ENCODE measurements around the gene RALGPS2.

Gene RALGPS2

DNA sequence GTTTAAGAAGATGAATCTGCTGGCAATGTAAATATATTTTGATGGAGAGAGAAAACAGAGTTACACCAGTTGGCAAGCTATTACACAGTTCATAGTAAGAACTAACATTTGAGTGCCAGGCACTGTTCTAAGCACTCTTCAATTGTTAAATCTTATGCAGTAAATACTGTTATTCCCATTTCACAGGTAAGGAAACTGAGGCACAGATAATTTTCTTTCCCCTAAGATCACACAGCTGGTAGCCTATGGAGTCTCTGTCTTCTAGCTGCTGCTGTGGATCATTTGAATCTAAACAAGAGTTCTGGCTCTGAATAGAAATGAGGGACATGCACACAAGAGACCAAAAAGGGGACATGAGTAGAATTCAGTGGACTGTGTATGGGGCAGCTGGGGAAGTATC is 137.8 kb downstream of the RALGPS2 start:
- H3K27ac ChIP-seq = no peak overlapping the region
- H3K9me3 ChIP-seq = no peaks in the 10 kb centered on the region

DNA sequence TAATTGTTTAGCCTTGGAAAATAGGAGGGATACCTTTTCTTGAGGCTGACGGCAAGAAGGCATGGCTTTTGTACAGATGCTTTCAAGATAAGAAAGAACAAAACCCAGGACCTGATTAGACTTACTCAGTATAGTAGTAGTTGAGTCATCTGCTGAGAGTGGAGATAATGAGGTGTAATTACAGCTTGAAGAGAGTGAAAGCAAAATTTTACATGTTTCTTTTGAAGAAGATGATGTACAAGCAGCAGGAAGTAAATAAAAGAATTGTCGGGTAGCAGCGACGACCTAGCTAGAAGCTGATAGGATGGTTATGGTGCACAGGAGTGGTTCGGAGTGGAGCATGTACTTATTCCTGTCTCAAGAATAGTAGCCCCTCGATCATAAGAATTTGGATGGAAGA is 139.3 kb downstream of the RALGPS2 start:
- TF ChIP-seq, protein P1, sequence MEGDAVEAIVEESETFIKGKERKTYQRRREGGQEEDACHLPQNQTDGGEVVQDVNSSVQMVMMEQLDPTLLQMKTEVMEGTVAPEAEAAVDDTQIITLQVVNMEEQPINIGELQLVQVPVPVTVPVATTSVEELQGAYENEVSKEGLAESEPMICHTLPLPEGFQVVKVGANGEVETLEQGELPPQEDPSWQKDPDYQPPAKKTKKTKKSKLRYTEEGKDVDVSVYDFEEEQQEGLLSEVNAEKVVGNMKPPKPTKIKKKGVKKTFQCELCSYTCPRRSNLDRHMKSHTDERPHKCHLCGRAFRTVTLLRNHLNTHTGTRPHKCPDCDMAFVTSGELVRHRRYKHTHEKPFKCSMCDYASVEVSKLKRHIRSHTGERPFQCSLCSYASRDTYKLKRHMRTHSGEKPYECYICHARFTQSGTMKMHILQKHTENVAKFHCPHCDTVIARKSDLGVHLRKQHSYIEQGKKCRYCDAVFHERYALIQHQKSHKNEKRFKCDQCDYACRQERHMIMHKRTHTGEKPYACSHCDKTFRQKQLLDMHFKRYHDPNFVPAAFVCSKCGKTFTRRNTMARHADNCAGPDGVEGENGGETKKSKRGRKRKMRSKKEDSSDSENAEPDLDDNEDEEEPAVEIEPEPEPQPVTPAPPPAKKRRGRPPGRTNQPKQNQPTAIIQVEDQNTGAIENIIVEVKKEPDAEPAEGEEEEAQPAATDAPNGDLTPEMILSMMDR (IDR thresholded peaks at IDR 0.05) = no peak
- Histone ChIP-seq H3K4me1 (ENCODE audit: control insufficient read depth in 1 of 2, insufficient read depth in 1 of 2, low read depth in 1 of 2, low read length in 1 of 2) (peaks cover 0 to 2% of the 10 kb centered on the region in 2 experiments), H3K9me3 (no peaks in the 10 kb centered on the region), H3K36me3 (peaks cover 3% of the 10 kb centered on the region), H3K27ac (no peak overlapping the region), H3K4me3 (ENCODE audit: low read depth in 1 of 2, low read length in 1 of 2) (no peak overlapping the region), H3K27me3 (no peaks in the 10 kb centered on the region)

More for the DNA sequence above, 137.8 kb downstream of the RALGPS2 start:
- H3K36me3 ChIP-seq = peaks cover 3% of the 10 kb centered on the region
- no peaks in the 10 kb centered on the region for H3K27me3 ChIP-seq
- peaks cover 0 to 2% of the 10 kb centered on the region in 2 experiments for H3K4me1 ChIP-seq (ENCODE audit: control insufficient read depth in 1 of 2, insufficient read depth in 1 of 2, low read depth in 1 of 2, low read length in 1 of 2)
- TF ChIP-seq, protein P1 (IDR thresholded peaks at IDR 0.05) = no peak
- no peak overlapping the region for H3K4me3 ChIP-seq (ENCODE audit: low read depth in 1 of 2, low read length in 1 of 2)

DNA sequence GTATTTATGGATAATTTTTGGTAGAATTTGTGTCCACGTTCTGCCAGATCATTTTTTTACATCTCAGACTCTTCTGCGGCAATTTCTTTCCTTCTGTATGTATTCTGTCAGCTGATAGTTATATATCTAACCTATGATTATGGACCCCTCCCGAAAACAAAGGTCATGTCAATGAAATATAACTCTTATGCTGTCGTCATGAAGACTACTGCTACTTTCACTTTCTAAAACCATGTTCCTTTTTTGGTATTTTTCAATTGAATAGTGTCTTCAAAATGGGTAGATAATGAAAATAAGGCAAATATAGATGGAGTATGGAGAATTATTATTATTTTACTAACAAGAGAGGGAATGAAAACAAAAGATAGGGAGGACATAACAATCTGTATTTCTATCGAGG is 142.6 kb downstream of the RALGPS2 start:
- no peak overlapping the region for H3K4me3 ChIP-seq (ENCODE audit: low read depth in 1 of 2, low read length in 1 of 2)
- H3K4me1 ChIP-seq (ENCODE audit: control insufficient read depth in 1 of 2, insufficient read depth in 1 of 2, low read depth in 1 of 2, low read length in 1 of 2) = peaks cover 0 to 2% of the 10 kb centered on the region in 2 experiments
- TF ChIP-seq, protein P1 (IDR thresholded peaks at IDR 0.05) = no peak
- H3K27ac ChIP-seq = no peak overlapping the region
- no peaks in the 10 kb centered on the region for H3K27me3 ChIP-seq
- H3K9me3 ChIP-seq = no peaks in the 10 kb centered on the region
- no peaks in the 10 kb centered on the region for H3K36me3 ChIP-seq

DNA sequence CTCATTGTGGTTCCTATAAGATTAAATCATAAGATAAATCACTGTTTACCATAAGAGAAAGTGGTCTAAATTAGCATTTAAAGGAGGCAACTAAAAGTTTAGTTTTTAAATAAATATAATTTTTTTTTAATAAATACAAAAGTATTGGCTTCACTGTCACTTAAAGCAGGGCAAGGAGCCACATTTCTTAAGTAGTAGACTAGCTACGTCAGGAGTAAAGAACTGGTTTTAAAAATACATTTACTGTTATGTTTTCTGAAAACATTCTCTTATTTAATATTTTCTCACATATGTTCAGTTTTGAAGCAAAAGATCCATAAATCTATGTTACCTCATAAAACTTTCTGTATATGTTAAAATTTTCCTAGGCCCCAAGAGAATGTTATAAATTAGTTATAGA is 143.7 kb downstream of the RALGPS2 start:
- Histone ChIP-seq H3K27ac (no peak overlapping the region), H3K4me3 (ENCODE audit: low read depth in 1 of 2, low read length in 1 of 2) (no peak overlapping the region), H3K27me3 (no peaks in the 10 kb centered on the region), H3K4me1 (ENCODE audit: control insufficient read depth in 1 of 2, insufficient read depth in 1 of 2, low read depth in 1 of 2, low read length in 1 of 2) (peaks cover 0 to 2% of the 10 kb centered on the region in 2 experiments), H3K36me3 (no peaks in the 10 kb centered on the region), H3K9me3 (no peaks in the 10 kb centered on the region)
- TF ChIP-seq, protein P1 (IDR thresholded peaks at IDR 0.05) = no peak

DNA sequence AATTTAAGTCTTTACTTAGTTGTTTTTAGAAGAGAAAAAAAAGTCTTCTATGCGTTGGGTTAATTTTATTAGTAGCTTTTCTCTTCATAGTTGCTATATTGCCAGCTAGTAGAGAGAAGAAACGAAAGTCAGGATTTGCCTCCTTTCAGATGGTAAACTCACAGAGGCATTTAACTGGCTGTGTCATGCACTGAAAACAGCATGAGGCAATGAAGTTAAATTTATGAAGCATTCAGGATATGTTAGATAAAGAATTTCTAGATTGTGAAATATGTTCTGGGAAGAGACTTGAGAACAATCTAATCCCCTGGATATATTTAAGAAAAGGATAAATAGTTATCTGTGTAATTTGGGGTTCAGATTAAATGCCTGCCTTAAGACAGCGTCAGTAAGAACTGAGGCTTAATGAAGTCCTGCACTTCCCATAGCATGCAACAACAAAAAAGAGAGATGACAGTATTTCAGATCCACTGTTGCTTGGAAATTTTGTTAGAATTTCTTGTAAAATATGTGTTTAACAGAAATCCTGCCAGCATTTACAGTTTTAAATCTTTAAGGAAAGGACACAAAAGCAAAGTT is 144.2 kb downstream of the RALGPS2 start:
- TF ChIP-seq, protein P1 (IDR thresholded peaks at IDR 0.05) = no peak
- Histone ChIP-seq H3K4me3 (ENCODE audit: low read depth in 1 of 2, low read length in 1 of 2) (no peak overlapping the region), H3K27me3 (no peaks in the 10 kb centered on the region), H3K36me3 (no peaks in the 10 kb centered on the region), H3K27ac (no peak overlapping the region), H3K4me1 (ENCODE audit: control insufficient read depth in 1 of 2, insufficient read depth in 1 of 2, low read depth in 1 of 2, low read length in 1 of 2) (peaks cover 0 to 2% of the 10 kb centered on the region in 2 experiments), H3K9me3 (no peaks in the 10 kb centered on the region)

Data from neutrophil (primary cell).